Thyroid gland (tissue), 4 donors: ENCODE data around the gene SCN7A.

Experiments used
- CTCF ChIP-seq, 6 experiments: fragments of 200-600 bp in 3 of 6; fragments of 450-650 bp in 3 of 6; sonication (generic) in 3 of 6; IDR thresholded peaks; one replicate each; pipeline ENCODE4 v1.5.1; 2016 to 2019; ENCODE audit warnings: antibody characterized with exemption in 6 of 6, mild to moderate bottlenecking in 2 of 6, inconsistent platforms in 1 of 6, moderate library complexity in 1 of 6
- POLR2A ChIP-seq, 2 donors: fragments of 450-650 bp; IDR thresholded peaks; one replicate each; pipeline ENCODE4 v1.6.1; 2017; ENCODE audit warnings: antibody characterized with exemption in 2 of 2, mild to moderate bottlenecking in 2 of 2, moderate library complexity in 1 of 2

GRCh38 chr2:166373951-166374350 is 120.1 kb downstream of the SCN7A start:
- no peak for TF ChIP-seq POLR2A (IDR thresholded peaks at IDR 0.05)
- TF ChIP-seq CTCF (IDR thresholded peaks at IDR 0.05) = no peak
